ENCODE data around the gene C16orf87. TPM values are rescaled to one million over a fixed set of nuclear protein-coding genes. Genes with fewer than 3 reads are reported as not detected.
"Not testable (repeated sequence)": the region's sequence is repeated elsewhere in the genome, so short reads cannot be mapped to it uniquely, and the experiment has no call there.

Gene C16orf87
- total RNA-seq, 2 experiments from 2014 or later = 13.3 to 19.1 TPM

- H3K27me3 Mint-ChIP-seq = no peaks in the 10 kb centered on the region
- peaks cover 30% of the 10 kb centered on the region for H3K4me1 Mint-ChIP-seq
- H3K36me3 Mint-ChIP-seq = peaks cover 14% of the 10 kb centered on the region
- ATAC-seq (no peak), DNase-seq (no peak)
- no peak overlapping the region for H3K27ac Mint-ChIP-seq
- CTCF ChIA-PET = interaction anchor here (1.4 kb wide), 1 partner anchor 41 kb away, joined by 3 read pairs; no protein-coding TSS in a partner anchor
- no peak overlapping the region for H3K4me3 Mint-ChIP-seq
- peaks cover 4% of the 10 kb centered on the region for H3K9me3 Mint-ChIP-seq (ENCODE audit: low read depth)
Measured at GRCh38 chr16:46787909-46788308, 43.1 kb downstream of the C16orf87 start.

- Mint-ChIP-seq H3K4me1 (peaks cover 20% of the 10 kb centered on the region), H3K9me3 (ENCODE audit: low read depth) (peaks cover 4% of the 10 kb centered on the region), H3K4me3 (no peak overlapping the region), H3K27me3 (no peaks in the 10 kb centered on the region), H3K36me3 (peaks cover 7% of the 10 kb centered on the region), H3K27ac (no peak overlapping the region)
- CTCF ChIA-PET = interaction anchor here (0.7 kb wide), 1 partner anchor 177 kb away, joined by 3 read pairs; no protein-coding TSS in a partner anchor
- DNase-seq (no peak), ATAC-seq (no peak)
Measured at GRCh38 chr16:46785076-46785845, 45.7 kb downstream of the C16orf87 start.

GRCh38 chr16:46784569-46784968, 46.4 kb downstream of the C16orf87 start:
- H3K4me1 Mint-ChIP-seq = peaks cover 16% of the 10 kb centered on the region
- not testable (repeated sequence) for H3K36me3 Mint-ChIP-seq; H3K4me3 Mint-ChIP-seq; H3K27me3 Mint-ChIP-seq; DNase-seq; H3K27ac Mint-ChIP-seq; H3K9me3 Mint-ChIP-seq (ENCODE audit: low read depth); ATAC-seq
- CTCF ChIA-PET = interaction anchor here (0.6 to 0.7 kb wide), 3 partner anchors 20 to 177 kb away, joined by 3 to 4 read pairs (median 3); no protein-coding TSS in a partner anchor

GRCh38 chr16:46783800-46784199, 47.2 kb downstream of the C16orf87 start:
- H3K36me3 Mint-ChIP-seq = peaks cover 7% of the 10 kb centered on the region
- H3K27me3 Mint-ChIP-seq = no peaks in the 10 kb centered on the region
- CTCF ChIA-PET = interaction anchor here (1.4 kb wide), 1 partner anchor 146 kb away, joined by 3 read pairs; no protein-coding TSS in a partner anchor
- H3K9me3 Mint-ChIP-seq (ENCODE audit: low read depth) = peaks cover 4% of the 10 kb centered on the region
- DNase-seq (no peak), ATAC-seq (peak; percentile 16)
- H3K27ac Mint-ChIP-seq = no peak overlapping the region
- H3K4me1 Mint-ChIP-seq = peaks cover 10% of the 10 kb centered on the region
- no peak overlapping the region for H3K4me3 Mint-ChIP-seq

- ATAC-seq = no peak
- no peak overlapping the region for H3K4me3 Mint-ChIP-seq
- DNase-seq = no peak
- H3K36me3 Mint-ChIP-seq = peaks cover 7% of the 10 kb centered on the region
- H3K27ac Mint-ChIP-seq = no peak overlapping the region
- peaks cover 4% of the 10 kb centered on the region for H3K9me3 Mint-ChIP-seq (ENCODE audit: low read depth)
- CTCF ChIA-PET = interaction anchor here (0.7 to 1.4 kb wide), 3 partner anchors 38 to 148 kb away, joined by 3 read pairs; no protein-coding TSS in a partner anchor
- H3K27me3 Mint-ChIP-seq = no peaks in the 10 kb centered on the region
- peaks cover 10% of the 10 kb centered on the region for H3K4me1 Mint-ChIP-seq
Measured at GRCh38 chr16:46782320-46782719, 48.7 kb downstream of the C16orf87 start.

GRCh38 chr16:46777804-46778203, 53.2 kb downstream of the C16orf87 start:
- ATAC-seq (no peak), DNase-seq (no peak)
- H3K4me3 Mint-ChIP-seq = no peak overlapping the region
- H3K27me3 Mint-ChIP-seq = peaks cover 4% of the 10 kb centered on the region
- no peaks in the 10 kb centered on the region for H3K36me3 Mint-ChIP-seq
- CTCF ChIA-PET = no interaction called here
- H3K4me1 Mint-ChIP-seq = no peaks in the 10 kb centered on the region
- H3K9me3 Mint-ChIP-seq (ENCODE audit: low read depth) = no peaks in the 10 kb centered on the region
- no peak overlapping the region for H3K27ac Mint-ChIP-seq

- DNase-seq = no peak
- ATAC-seq = no peak
- H3K27ac Mint-ChIP-seq = no peak overlapping the region
- no peak overlapping the region for H3K4me3 Mint-ChIP-seq
- peaks cover 11% of the 10 kb centered on the region for H3K27me3 Mint-ChIP-seq
- no peaks in the 10 kb centered on the region for H3K36me3 Mint-ChIP-seq
- no peaks in the 10 kb centered on the region for H3K9me3 Mint-ChIP-seq (ENCODE audit: low read depth)
- H3K4me1 Mint-ChIP-seq = no peaks in the 10 kb centered on the region
- CTCF ChIA-PET = no interaction called here
Measured at GRCh38 chr16:46775214-46775613, 55.8 kb downstream of the C16orf87 start.

- CTCF ChIA-PET = no interaction called here
- no peak overlapping the region for H3K27ac Mint-ChIP-seq
- H3K27me3 Mint-ChIP-seq = peaks cover 12% of the 10 kb centered on the region
- H3K4me1 Mint-ChIP-seq = no peaks in the 10 kb centered on the region
- H3K36me3 Mint-ChIP-seq = no peaks in the 10 kb centered on the region
- DNase-seq (no peak), ATAC-seq (no peak)
- no peak overlapping the region for H3K4me3 Mint-ChIP-seq
- no peaks in the 10 kb centered on the region for H3K9me3 Mint-ChIP-seq (ENCODE audit: low read depth)
Measured at GRCh38 chr16:46774743-46775177, 56.2 kb downstream of the C16orf87 start.

- no peaks in the 10 kb centered on the region for H3K9me3 Mint-ChIP-seq (ENCODE audit: low read depth)
- no peak for DNase-seq
- no peak overlapping the region for H3K4me3 Mint-ChIP-seq
- CTCF ChIA-PET = interaction anchor here (1.5 kb wide), 1 partner anchor 99 kb away, joined by 5 read pairs; no protein-coding TSS in a partner anchor
- no peak overlapping the region for H3K27ac Mint-ChIP-seq
- H3K36me3 Mint-ChIP-seq = no peaks in the 10 kb centered on the region
- no peak for ATAC-seq
- no peaks in the 10 kb centered on the region for H3K4me1 Mint-ChIP-seq
- H3K27me3 Mint-ChIP-seq = peaks cover 13% of the 10 kb centered on the region
Measured at GRCh38 chr16:46772463-46772862, 58.5 kb downstream of the C16orf87 start.

- H3K27ac Mint-ChIP-seq = no peak overlapping the region
- no peaks in the 10 kb centered on the region for H3K9me3 Mint-ChIP-seq (ENCODE audit: low read depth)
- DNase-seq (no peak), ATAC-seq (no peak)
- peaks cover 2% of the 10 kb centered on the region for H3K4me1 Mint-ChIP-seq
- no peaks in the 10 kb centered on the region for H3K36me3 Mint-ChIP-seq
- H3K4me3 Mint-ChIP-seq = no peak overlapping the region
- CTCF ChIA-PET = no interaction called here
- H3K27me3 Mint-ChIP-seq = peaks cover 9% of the 10 kb centered on the region
Measured at GRCh38 chr16:46768809-46769208, 62.2 kb downstream of the C16orf87 start.

- H3K4me3 Mint-ChIP-seq = no peak overlapping the region
- H3K9me3 Mint-ChIP-seq (ENCODE audit: low read depth) = no peaks in the 10 kb centered on the region
- H3K27ac Mint-ChIP-seq = no peak overlapping the region
- H3K4me1 Mint-ChIP-seq = peaks cover 2% of the 10 kb centered on the region
- DNase-seq (no peak), ATAC-seq (no peak)
- peaks cover 4% of the 10 kb centered on the region for H3K27me3 Mint-ChIP-seq
- CTCF ChIA-PET = no interaction called here
- H3K36me3 Mint-ChIP-seq = no peaks in the 10 kb centered on the region
Measured at GRCh38 chr16:46765050-46765449, 65.9 kb downstream of the C16orf87 start.

GRCh38 chr16:46763147-46763546, 67.8 kb downstream of the C16orf87 start:
- H3K36me3 Mint-ChIP-seq = no peaks in the 10 kb centered on the region
- no peak overlapping the region for H3K4me3 Mint-ChIP-seq
- peaks cover 2% of the 10 kb centered on the region for H3K27me3 Mint-ChIP-seq
- DNase-seq = no peak
- CTCF ChIA-PET = no interaction called here
- H3K4me1 Mint-ChIP-seq = peaks cover 2% of the 10 kb centered on the region
- no peaks in the 10 kb centered on the region for H3K9me3 Mint-ChIP-seq (ENCODE audit: low read depth)
- no peak for ATAC-seq
- H3K27ac Mint-ChIP-seq = no peak overlapping the region

GRCh38 chr16:46762583-46762982, 68.4 kb downstream of the C16orf87 start:
- H3K27me3 Mint-ChIP-seq = peaks cover 2% of the 10 kb centered on the region

GRCh38 chr16:46759309-46759708, 71.7 kb downstream of the C16orf87 start:
- H3K27ac Mint-ChIP-seq = no peak overlapping the region
- ATAC-seq (no peak), DNase-seq (no peak)
- peaks cover 2% of the 10 kb centered on the region for H3K27me3 Mint-ChIP-seq
- H3K4me1 Mint-ChIP-seq = no peaks in the 10 kb centered on the region
- H3K36me3 Mint-ChIP-seq = no peaks in the 10 kb centered on the region
- CTCF ChIA-PET = no interaction called here
- H3K9me3 Mint-ChIP-seq (ENCODE audit: low read depth) = no peaks in the 10 kb centered on the region
- H3K4me3 Mint-ChIP-seq = no peak overlapping the region

More at GRCh38 chr16:46762583-46762982, 68.4 kb downstream of the C16orf87 start:
- Mint-ChIP-seq H3K27ac (no peak overlapping the region), H3K4me1 (peaks cover 2% of the 10 kb centered on the region), H3K4me3 (no peak overlapping the region), H3K9me3 (ENCODE audit: low read depth) (no peaks in the 10 kb centered on the region), H3K36me3 (no peaks in the 10 kb centered on the region)
- no peak for ATAC-seq
- CTCF ChIA-PET = no interaction called here
- no peak for DNase-seq

Data from activated CD8-positive, alpha-beta memory T cell treated with anti-CD3 and anti-CD28 coated beads, Interleukin-2, amount 10 ng/mL, durations not matched to agents 7 days and 5 days (primary cell).